DOHH2 (cell line): Measurements from ENCODE around the gene IMMP2L.

Source experiments
- EZH2phosphoT487 ChIP-seq: fragments of 200-600 bp; sonication (generic); IDR thresholded peaks from 2 replicates; pipeline ENCODE4 v1.6.1; 2017; ENCODE audit warnings: borderline replicate concordance, mild to moderate bottlenecking, antibody characterized with exemption, low read length, moderate library complexity, mixed read lengths
- TF ChIP-seq, protein P1 (sequence below): fragments of 200-600 bp; sonication (generic); IDR thresholded peaks from one replicate; pipeline ENCODE4 v1.5.1; 2014; ENCODE audit warnings: antibody characterized with exemption, mild to moderate bottlenecking, low read depth, low read length; ENCODE audit not compliant: poor library complexity, severe bottlenecking

GRCh38 chr7:111210043-111210442 lies 352.2 kb downstream of the IMMP2L start:
- TF ChIP-seq, protein P1, sequence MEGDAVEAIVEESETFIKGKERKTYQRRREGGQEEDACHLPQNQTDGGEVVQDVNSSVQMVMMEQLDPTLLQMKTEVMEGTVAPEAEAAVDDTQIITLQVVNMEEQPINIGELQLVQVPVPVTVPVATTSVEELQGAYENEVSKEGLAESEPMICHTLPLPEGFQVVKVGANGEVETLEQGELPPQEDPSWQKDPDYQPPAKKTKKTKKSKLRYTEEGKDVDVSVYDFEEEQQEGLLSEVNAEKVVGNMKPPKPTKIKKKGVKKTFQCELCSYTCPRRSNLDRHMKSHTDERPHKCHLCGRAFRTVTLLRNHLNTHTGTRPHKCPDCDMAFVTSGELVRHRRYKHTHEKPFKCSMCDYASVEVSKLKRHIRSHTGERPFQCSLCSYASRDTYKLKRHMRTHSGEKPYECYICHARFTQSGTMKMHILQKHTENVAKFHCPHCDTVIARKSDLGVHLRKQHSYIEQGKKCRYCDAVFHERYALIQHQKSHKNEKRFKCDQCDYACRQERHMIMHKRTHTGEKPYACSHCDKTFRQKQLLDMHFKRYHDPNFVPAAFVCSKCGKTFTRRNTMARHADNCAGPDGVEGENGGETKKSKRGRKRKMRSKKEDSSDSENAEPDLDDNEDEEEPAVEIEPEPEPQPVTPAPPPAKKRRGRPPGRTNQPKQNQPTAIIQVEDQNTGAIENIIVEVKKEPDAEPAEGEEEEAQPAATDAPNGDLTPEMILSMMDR: no peak
- TF ChIP-seq EZH2phosphoT487: no peak
